HPDE6-E6E7 (cell line): ENCODE results near the gene TMEM191C.
"Not testable (repeated sequence)": the region's sequence is repeated elsewhere in the genome, so short reads cannot be mapped to it uniquely, and the experiment has no call there.

Experiments used
- DNase-seq: peaks from one replicate; pipeline ENCODE4 v3.0.0; 2011; ENCODE audit warnings: missing footprints; ENCODE audit errors: extremely low spot score

Gene TMEM191C

DNA sequence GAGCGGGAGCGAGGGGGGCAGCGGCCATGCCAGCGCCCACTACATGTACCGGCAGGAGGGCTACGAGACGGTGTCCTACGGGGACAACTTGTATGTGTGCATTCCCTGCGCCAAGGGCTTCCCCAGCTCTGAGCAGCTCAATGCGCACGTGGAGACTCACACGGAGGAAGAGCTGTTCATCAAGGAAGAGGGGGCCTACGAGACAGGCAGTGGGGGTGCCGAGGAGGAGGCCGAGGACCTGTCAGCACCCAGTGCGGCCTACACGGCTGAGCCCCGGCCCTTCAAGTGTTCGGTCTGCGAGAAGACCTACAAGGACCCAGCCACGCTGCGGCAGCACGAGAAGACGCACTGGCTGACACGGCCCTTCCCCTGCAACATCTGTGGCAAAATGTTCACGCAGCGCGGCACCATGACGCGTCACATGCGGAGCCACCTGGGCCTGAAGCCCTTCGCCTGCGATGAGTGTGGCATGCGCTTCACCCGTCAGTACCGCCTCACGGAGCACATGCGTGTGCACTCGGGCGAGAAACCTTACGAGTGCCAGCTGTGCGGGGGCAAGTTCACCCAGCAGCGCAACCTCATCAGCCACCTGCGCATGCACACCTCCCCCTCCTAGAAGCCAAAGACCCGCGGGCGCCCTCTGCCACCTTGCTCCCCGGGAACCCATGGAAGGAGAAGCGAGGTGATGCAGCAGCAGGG, 20.9 kb upstream of the TMEM191C start:
- no peak for DNase-seq

DNA sequence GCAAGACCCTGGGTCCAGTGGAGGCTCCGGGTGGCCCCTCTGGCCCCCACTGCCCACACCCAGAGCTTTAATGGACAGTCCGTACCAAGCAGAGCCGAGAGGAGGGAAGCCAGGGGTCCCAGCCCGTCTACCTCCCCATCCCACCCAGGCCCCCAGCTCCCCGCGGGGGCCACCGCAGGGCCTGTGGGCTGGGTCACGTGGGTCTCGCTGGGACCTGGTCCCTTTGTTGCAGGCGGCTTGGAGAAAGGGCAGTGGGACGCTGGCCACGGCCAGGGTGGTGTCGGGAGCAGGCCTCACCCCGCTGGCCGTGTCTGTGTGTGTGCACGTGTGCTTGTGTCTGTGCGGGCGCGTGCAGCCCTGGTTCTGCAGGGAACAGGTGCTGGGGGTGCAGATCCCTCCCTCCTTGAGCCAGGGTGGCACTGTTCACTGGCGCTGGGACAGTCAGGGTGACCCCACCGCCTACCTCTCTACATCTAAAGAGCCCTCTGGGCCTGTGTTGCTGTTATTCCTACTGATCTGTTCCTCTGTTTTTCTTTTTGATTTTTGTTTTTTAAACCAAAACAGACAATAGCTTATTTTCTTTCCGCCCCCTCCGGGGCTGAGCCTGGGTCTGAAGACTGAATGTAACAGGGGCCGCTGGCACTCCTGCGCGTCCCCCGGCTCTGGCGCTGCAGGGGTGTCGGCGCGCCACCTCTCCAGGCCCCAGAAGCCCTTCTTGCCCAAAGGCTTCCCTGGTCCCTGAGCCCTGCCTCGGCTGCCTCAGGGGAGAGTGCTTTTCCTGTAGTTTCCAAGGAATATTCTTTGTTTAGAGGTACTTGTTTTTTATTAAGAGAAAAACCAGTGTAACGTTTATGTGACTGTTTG, 20.1 kb upstream of the TMEM191C start:
- no peak for DNase-seq

DNA sequence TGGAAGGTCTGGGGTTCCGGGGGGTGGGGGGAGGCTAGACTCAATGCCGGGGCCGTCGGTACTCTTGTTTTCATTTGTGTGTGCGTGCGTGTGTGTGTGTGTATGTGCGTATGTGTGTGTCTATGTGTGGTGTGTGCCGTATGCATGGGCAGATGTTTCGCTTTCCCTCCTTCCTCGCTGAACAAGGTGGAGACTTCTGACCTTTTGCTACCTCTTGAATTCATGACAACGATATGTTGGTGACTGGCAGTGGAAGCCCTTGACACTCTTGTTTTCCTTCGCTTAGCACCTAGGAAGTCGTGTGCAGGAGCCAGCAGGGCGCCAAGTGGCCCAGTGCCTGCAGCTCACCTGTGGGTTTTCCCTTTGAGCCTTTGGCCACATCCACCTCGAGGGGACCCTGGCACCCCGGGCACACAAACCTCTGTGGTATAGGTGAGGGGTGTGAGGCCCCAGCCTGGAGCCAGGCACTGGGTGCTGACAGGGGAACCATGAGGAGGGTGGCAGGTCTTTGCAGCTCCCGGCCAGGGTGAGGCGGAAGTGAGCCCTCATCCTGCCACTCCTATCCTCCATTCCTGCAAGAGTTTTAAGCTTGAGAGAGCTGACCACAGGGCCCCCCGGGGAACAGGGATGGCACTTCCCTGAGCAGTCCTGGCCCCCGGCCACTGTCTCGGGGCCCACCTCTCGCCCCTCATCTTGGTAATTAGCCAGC, 19.3 kb upstream of the TMEM191C start:
- no peak for DNase-seq

DNA sequence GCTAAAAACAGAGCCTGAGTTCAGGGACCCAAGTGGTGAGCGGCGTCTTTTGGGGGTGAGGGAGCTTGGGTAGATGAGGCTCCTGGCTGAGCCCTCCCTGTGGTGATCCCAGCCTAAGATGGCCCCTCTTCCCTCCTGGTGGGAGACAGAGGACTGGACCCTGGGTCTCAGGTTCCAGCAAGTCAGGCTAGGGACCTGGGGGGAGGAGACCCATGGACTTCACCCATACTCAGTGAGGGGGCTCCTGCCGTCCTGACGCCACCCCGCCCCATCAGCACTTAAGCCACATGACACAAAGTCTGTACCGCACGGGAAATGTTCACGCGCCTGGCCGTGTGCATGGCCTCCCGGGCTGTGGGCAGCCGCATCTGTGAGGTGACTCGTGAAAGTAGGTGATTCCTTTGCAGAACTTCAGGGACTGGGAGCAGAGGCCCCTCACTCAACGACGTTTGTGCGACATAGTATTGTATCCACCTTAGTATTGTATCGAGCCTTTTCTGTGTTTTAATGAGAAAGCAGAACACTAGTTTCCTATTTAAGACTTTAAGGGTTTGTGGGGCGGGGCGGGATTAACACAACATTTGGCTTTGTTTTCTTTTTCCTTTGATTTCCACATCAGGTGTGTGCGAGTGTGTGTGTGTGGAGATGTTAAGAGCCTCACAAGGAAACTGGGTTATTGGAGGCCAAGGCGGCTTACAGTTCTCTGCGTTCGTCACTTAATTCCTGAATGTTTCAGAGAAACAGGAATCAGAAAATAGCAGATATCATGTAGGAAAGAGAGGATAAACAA, 18.4 kb upstream of the TMEM191C start:
- DNase-seq = no peak

DNA sequence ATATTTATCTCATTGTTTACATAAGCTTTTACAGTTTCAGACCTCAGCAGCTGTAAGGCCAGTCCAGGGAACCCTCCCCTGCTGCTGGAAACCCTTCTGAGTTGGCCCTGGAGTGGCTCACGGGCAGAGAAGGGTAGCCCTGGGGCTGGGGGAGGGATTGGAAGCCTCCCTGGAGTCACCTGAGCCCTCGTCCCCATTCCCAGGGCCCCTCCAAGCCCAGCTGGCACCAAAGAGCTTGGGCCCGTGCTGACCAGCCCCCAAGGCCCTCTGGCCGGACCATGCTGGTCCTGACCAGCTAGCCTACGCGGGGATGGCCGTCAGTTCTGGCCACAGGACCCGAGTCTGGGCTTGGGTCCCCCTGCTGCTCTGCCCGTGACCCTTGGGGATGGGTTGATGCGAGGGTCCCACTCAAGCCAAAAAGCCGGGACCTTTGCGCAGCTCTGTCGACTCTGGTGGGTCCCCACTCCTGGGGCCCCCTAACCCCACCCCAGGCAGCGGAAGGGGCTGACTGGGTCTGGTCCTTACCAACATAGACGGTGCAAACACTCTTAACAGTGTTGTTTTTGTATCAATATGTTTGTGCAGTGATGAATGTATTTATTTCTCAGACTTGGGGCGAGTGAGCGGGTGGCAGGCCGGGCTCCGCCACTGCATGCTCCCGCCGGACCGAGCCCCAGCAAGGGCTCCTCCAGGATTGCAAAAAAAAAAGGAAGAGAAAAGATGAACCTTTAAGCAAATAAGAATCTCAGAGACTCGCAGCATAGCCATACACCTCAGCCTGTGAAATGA, 17.5 kb upstream of the TMEM191C start:
- DNase-seq = no peak

DNA sequence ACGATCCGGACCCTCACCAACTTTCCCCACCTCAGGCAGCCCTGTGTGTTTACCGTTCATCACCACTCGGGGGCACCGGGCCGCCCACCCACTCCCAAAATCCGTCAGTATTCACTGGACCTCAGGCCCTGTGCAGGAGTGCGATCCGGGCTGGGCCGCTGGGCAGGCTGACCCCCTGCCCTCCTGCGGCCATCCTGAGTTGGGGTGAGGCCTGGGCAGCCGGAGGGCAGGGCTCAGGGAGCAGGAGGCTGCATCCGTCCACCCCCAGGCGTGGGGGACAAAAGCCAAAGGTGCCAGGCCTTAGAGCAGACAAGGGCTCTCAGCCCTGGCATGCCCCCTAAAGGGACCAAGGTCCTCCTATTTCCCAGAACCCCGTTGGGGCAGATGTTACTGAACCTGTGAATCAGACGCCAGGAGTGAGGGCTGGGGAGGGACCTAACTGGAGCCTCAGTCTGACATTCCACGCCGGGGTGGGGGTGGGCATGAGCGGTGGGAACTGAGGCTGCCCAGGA, 16.8 kb upstream of the TMEM191C start:
- DNase-seq = no peak

DNA sequence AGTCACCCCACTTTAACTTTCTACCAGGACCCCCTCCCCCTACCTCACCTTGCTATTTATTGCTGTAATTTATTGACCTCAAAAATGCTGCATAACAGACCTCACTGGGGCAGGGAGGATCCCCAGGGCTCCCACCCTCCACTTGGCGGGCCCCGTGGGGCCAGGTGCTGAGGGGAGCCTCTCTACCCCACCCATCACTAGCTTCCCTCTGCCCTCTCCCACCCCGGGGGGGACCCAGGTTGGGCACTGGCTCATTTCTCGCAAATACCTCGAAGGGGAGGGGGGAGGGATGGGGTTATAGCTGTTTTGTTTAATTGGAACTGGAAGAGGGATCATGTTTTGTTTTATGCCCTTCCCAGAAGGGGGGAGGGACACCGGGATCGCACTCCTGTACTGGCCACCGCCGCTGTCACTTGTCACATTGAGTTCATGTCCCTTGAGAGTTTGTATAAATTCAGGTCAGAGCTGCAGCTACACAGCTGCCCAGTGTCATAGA, 16.3 kb upstream of the TMEM191C start:
- DNase-seq = no peak

DNA sequence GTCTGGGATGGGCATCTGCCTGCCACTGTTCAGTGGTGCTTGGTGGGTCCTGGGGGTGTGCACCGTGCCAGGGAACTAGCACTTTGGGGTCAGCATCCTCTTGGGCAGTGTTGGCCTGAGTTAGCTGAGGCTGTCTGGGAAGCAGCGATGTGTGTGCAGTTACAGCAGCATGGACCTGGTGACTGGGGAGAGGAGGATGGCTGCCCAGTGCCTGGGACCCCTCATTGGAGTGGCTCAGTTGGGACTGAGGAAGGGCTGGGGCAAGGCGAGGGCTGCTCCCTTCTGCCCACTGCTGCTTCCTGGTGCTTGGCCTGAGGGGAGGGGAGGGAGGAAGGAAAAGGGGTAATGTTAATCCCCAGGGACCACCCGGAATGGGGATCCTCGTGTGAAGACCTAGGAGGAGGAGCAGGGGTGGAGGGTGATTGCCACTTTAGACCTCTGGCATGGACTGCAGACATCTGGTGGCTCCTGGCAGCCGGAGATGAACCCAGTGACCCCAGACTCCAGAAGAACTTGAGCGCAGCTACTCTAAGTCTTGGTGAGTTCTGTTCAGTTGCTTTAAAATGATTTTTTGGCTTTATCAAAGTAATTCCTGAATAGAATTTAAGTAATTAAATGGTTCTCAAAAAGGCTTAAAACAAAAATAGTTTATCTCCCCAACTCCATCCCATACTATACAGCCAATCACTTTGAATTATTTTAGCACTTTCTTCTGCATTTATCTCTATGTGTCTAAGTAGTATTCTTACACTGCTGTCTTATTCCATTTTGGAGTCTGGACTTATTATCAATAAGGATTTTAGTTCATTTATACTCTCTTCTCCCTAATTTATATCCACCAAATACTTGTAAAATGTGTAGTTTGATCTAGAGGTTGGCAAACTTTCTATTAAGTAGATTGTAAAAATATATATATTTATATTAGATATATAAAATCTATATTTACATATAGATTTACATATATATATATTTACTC, 15.4 kb upstream of the TMEM191C start:
- DNase-seq = no peak

DNA sequence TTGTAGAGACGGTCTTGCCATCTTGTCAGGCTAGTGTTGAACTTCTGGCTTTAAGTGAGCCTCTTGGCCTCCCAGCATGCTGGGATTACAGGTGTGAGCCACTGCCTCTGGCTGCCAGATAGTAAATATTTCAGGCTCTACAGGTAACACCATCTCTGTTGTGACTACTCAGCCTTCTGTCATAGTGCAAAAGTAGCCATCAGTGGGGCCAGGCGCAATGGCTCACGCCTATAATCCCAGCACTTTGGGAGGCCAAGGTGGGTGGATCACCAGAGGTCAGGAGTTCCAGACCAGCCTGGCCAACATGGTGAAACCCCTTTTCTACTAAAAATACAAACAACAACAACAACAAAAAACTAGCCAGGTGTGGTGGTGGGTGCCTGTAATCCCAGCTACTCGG, 14.5 kb upstream of the TMEM191C start:
- not testable (repeated sequence) for DNase-seq

DNA sequence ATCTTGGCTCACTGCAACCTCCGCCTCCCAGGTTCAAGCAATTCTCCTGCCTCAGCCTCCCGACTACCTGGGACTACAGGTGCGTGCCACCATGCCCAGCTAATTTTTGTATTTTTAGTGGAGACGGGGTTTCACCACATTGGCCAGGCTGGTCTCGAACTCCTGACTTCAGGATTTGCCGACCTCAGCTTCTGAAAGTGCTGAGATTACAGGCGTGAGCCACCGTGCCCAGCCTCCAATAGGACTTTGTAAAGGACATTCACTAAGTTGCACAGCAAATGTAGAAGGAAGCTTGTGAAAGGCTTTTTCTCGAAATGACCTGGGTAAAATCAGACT, 12.2 kb upstream of the TMEM191C start:
- not testable (repeated sequence) for DNase-seq

DNA sequence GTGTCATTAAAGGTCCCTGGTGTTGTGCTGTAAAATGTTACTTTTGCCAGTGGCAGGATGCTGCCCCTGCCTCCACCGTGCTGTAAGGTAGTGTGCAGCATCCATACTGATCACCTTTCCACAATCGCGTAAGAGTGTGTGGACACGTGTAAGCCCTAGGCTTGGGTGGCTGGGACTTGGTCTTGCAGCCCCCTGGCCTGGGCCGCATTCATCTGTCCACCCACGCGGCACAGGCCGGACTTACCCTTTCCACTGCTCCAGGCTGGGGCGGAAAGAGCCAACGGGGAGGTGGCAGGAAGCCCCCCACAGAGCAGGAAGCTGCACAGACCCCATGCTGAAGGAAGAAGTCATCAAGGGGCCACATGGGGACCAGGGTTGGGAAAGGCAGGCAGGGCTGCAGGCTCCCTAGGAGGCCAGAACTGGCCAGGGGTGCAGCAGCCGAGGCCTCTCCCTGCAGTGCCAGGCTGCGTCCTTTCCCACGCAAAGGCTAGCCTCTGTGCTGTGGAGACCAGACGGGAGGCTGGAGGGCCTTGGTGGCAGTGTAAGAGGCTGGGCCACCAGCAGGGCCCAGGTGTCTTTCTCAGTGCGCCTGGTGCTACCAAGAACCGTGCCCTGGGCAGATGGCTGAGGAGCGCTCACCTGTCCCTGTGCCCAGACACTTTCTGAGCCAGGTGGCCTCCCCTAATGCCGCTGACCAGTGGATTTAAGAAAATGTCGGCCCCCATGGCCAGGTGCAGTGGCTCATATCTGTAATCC, 11.7 kb upstream of the TMEM191C start:
- DNase-seq = no peak

DNA sequence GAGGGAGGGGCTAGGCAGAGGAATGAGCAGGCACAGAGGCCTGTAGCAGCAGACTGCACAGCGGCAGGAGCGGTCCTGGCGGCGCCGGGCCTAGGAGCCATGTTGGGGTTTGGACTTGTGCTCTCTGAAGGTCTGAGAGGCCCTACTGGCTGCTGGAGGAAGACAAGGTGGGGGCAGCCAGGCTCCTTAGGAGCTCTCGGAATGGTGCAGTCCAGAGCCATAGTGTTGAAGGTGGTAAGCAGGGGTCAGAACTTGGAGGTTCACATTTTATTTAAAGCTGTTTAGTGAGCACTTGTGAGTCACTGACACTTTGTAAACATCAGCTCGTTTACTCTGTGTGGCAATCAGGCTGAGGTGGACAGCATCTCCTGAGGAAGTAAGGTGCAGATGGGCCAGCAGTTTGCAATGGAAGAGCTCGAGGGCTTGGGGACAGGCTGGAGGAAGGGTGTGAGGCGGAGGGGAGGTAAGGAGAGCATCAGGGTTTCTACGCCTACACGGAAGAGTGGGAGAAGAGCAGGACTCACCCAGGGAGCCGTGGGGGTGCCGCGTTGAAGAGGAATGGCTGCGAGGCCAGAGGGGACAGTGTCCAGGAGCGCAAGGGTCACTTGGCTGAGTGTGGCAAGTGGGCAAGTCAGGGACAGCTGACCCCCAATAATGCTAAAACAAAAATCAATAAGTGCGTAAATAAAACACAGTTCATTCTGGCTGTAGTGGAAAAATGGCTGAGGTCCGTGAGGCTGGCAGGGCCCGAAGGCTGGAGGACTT, 10.0 kb upstream of the TMEM191C start:
- DNase-seq = peak; percentile 20

DNA sequence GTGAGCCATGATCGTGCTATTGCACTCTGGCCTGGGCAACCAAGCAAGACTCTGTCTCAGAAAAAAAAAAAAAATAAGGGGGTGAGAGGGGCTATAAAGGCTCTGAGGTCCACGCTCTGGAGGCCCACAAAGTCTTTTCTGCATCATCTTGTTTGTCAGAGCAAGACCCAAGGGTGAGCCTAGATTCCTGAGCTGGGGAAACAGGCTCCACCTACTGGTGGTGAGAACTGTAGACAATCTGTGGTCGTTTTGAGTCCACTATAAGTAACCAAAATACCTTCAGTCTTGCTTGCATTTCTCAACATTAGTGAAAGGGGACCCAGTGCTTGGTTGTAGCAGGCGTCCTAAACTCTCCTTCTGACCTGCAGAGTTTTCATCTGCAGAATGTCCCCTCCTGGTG, 4.5 kb upstream of the TMEM191C start:
- DNase-seq = not testable (repeated sequence)

DNA sequence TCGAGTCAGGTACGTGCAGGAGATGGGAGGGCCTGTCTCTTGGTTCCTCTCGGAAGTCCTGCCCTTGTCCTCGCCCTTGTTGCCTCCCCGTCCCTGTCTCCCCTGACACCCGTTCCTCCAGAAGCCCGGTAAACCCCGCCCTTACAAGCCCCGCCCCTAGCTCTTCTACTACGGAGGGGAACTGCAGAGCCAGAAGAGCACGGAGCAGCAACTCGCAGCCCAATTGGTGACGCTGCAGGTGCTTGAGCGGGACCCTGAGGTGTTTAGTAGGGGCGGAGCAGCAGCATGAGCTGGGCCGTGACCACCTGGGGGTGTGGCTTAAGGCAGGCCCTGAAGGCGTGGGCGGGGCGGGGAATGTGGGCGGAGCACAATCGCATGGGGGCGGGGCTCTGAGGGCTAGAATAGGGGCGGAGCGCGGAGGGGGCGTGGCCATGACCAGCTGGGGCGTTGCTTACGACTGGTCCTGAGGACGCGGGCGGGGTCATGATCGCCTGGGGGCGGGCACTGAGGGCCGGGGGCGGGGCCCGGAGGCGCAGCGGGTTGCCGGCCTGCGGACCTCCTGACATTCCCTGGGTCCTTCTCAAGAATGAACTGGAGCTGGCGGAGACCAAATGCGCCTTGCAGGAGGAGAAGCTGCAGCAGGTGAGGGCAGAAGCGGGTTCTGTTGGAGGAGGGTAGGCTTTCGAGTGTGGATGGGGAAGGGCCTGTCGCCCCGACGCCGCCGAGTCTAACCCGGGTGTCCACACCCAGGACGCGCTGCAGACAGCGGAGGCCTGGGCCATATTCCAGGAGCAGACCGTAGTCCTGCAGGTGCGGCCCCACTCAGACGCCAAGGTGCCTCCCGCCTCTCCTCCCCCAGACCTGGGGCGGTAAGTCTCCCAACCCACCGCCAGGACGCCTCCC, 1.3 kb downstream of the TMEM191C start:
- not testable (repeated sequence) for DNase-seq

DNA sequence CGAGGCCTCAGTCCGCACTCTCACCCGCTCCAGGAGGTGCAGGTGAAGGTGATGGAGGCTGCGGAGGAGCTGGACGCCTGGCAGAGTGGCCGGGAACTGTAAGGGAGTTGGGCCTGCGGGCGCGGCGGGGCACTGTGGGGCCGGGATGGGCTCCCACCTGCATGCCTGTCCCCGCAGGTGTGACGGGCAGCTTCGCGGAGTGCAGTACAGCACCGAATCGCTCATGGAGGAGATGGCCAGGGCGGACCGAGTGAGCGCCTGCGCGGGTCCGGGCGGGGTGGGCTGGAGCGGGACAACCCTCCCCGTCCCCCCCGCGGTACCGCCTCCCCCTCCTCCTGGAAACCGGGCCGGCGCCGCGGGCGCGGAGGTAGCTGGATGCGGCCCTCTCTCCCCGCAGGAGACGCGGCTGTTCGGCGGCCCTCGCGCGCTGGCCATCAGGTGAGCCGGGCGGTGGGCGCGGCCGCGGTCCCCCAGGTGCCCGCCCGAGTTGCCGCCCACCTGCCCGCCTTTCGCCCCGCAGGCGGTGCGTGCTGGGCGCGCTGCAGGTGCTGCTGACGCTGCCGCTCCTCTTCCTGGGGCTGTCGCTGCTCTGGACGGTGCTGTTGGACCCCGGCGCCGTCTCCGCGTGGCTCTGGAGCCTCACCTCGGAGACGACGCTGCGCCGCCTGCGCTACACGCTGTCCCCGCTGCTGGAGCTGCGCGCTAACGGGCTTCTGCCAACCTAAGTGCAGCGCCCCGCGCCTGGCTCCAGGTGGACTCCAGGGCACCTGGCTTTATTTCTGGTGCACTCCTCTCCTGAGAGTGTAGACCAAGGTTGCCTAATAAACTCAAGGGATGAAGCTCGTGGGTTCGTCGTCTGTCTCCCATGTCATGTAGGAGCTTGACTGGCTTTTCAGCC, 2.2 kb downstream of the TMEM191C start:
- DNase-seq = not testable (repeated sequence)

DNA sequence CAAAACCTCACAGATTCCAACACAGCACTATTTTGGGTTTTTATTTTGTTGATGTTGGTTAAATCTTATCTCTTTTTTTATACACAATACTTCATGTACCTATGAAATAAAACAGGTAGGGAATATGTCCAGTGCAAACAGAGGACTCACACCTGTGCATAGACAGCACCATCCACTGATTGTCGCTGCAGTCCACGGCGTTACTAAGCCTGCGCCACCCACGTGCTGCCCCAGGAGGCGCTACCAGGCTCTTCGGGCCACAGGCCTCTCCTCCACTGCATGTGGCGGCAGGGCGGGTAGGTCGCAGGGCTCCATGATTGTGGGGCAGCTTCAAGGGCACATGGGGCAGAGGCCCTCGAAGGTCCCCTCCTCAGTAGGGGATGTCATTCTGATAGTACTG, 5.8 kb downstream of the TMEM191C start:
- not testable (repeated sequence) for DNase-seq
